DMS 273 treated with DMSO at 0.1 percent for 48 hours (cell line): ENCODE data around the gene CA12.
"Not testable (repeated sequence)": the region's sequence is repeated elsewhere in the genome, so short reads cannot be mapped to it uniquely, and the experiment has no call there.

ENCODE experiments used
- DNase-seq: peaks from one replicate; lab custom pipeline; 2025; lab: John Stamatoyannopoulos, UW

Gene CA12

GRCh38 chr15:63335543-63336240 is 46.0 kb downstream of the CA12 start:
- DNase-seq, result no peak

- no peak for DNase-seq
Observed at GRCh38 chr15:63334821-63335220, 46.8 kb downstream of the CA12 start.

GRCh38 chr15:63332367-63333124 is 49.1 kb downstream of the CA12 start:
- no peak for DNase-seq

- no peak for DNase-seq
Observed at GRCh38 chr15:63331456-63331855, 50.2 kb downstream of the CA12 start.

- DNase-seq, result no peak
Observed at GRCh38 chr15:63330926-63331325, 50.7 kb downstream of the CA12 start.

- no peak for DNase-seq
Observed at GRCh38 chr15:63329567-63330350, 51.9 kb downstream of the CA12 start.

- DNase-seq, result no peak
Observed at GRCh38 chr15:63327648-63328421, 53.8 kb downstream of the CA12 start.

- DNase-seq, result no peak
Observed at GRCh38 chr15:63324770-63325169, 56.9 kb downstream of the CA12 start.

- DNase-seq, result peak; percentile 3
Observed at GRCh38 chr15:63323798-63324563, 57.7 kb downstream of the CA12 start.

- DNase-seq, result no peak
Observed at GRCh38 chr15:63322541-63322940, 59.1 kb downstream of the CA12 start.

GRCh38 chr15:63321462-63321861 is 60.2 kb downstream of the CA12 start:
- no peak for DNase-seq

GRCh38 chr15:63320981-63321380 is 60.7 kb downstream of the CA12 start:
- not testable (repeated sequence) for DNase-seq

- not testable (repeated sequence) for DNase-seq
Observed at GRCh38 chr15:63320446-63320845, 61.2 kb downstream of the CA12 start.

GRCh38 chr15:63319065-63319464 is 62.6 kb downstream of the CA12 start:
- no peak for DNase-seq

- no peak for DNase-seq
Observed at GRCh38 chr15:63318344-63318743, 63.3 kb downstream of the CA12 start.

GRCh38 chr15:63314409-63314808 is 67.2 kb downstream of the CA12 start:
- DNase-seq, result no peak

GRCh38 chr15:63313825-63314224 is 67.8 kb downstream of the CA12 start:
- no peak for DNase-seq

GRCh38 chr15:63312286-63312685 is 69.4 kb downstream of the CA12 start:
- no peak for DNase-seq

- no peak for DNase-seq
Observed at GRCh38 chr15:63310646-63311045, 71.0 kb downstream of the CA12 start.

GRCh38 chr15:63308947-63309346 is 72.7 kb downstream of the CA12 start:
- no peak for DNase-seq

- no peak for DNase-seq
Observed at GRCh38 chr15:63308491-63308890, 73.2 kb downstream of the CA12 start.
